Mesodermal cell (in vitro differentiated cells): Measurements from ENCODE around the gene GRM3.

ENCODE experiments used
- H3K27ac ChIP-seq: 2 replicates; pipeline ENCODE4 v1.7.0; 2013; ENCODE audit warnings: mild to moderate bottlenecking, low read depth, low read length, moderate library complexity; ENCODE audit not compliant: severe bottlenecking
- H3K36me3 ChIP-seq: 2 replicates; pipeline ENCODE4 v1.7.1; 2013; ENCODE audit warnings: mild to moderate bottlenecking, low read length, moderate library complexity; ENCODE audit not compliant: control insufficient read depth, insufficient read depth
- H3K4me1 ChIP-seq: one replicate; pipeline ENCODE4 v1.7.1; 2013; ENCODE audit warnings: mild to moderate bottlenecking, low read length; ENCODE audit not compliant: insufficient read depth, control insufficient read depth, poor library complexity, severe bottlenecking
- H3K4me3 ChIP-seq: 2 replicates; pipeline ENCODE4 v1.7.0; 2013; ENCODE audit warnings: low read length, control low read depth, mild to moderate bottlenecking; ENCODE audit not compliant: insufficient read depth, poor library complexity, severe bottlenecking; ENCODE audit errors: extremely low read depth
- H3K9me3 ChIP-seq: 2 replicates; pipeline ENCODE4 v1.7.1; 2013; ENCODE audit warnings: mild to moderate bottlenecking, low read length, moderate library complexity; ENCODE audit not compliant: control insufficient read depth
- WGBS, 2 experiments: methylation state at CpG; one replicate each; pipeline ENCODE4 v1.1.5; 2013; ENCODE audit warnings: missing lambda C conversion rate in 2 of 2; ENCODE audit not compliant: insufficient coverage in 2 of 2; 5-methylcytosine and 5-hydroxymethylcytosine counted together

GRM3 gene

DNA sequence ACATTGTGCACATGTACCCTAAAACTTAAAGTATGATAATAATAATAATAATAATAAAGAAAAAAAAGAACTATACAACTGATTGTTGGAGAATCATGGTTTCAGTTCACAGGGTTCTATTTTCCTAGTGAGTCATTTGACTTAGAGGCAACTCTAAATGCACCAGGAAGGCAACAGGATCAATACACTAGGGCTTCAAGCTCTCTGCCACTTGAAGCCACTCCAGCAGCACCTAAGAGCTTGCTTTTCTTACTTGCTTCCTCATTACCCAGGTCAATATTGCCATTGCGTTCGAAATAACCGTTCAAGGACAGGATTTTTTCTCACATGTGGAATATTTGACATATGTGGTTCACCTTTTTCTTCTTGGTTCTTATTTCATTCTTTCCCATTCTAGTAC, 189.7 kb downstream of the GRM3 start:
- WGBS, 2 experiments, result no CpG with 5 or more reads among the region's 3 CpGs
- Histone ChIP-seq H3K4me1 (no peaks in the 10 kb centered on the region), H3K9me3 (no peaks in the 10 kb centered on the region), H3K36me3 (no peaks in the 10 kb centered on the region), H3K4me3 (no peak overlapping the region), H3K27ac (no peak overlapping the region)

DNA sequence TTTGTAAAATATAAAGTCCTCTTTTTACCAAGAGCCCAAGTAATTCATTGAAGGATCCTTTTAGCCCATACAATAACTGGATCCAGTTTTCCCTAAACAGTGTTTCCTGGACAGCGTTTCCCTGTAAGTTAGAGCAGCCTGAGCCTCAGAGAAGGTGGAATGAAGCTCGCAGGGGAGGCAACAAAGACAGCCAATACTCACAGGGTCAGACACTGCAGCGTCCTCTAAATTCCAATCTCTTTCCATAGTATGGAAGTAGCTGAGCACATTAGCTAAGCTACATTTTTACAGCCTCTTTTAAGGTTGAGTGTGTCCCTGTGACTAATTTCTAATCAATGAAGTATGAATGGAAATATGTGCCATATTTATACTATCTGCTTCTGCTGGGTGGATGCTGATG, 193.5 kb downstream of the GRM3 start:
- H3K27ac ChIP-seq, result no peak overlapping the region
- no peaks in the 10 kb centered on the region for H3K9me3 ChIP-seq
- no peaks in the 10 kb centered on the region for H3K36me3 ChIP-seq
- H3K4me3 ChIP-seq, result no peak overlapping the region
- no peaks in the 10 kb centered on the region for H3K4me1 ChIP-seq
- 83% methylated on average over 1 of the region's 3 CpGs; no CpG with 5 or more reads in 1 of the 2 experiments for WGBS, 2 experiments

GRCh38 chr7:86844608-86845007, 200.9 kb downstream of the GRM3 start:
- no peaks in the 10 kb centered on the region for H3K9me3 ChIP-seq
- WGBS, 2 experiments, result 91 to 95% methylated on average over 3 of the region's 3 CpGs
- no peak overlapping the region for H3K27ac ChIP-seq
- no peak overlapping the region for H3K4me3 ChIP-seq
- no peaks in the 10 kb centered on the region for H3K36me3 ChIP-seq
- no peaks in the 10 kb centered on the region for H3K4me1 ChIP-seq

DNA sequence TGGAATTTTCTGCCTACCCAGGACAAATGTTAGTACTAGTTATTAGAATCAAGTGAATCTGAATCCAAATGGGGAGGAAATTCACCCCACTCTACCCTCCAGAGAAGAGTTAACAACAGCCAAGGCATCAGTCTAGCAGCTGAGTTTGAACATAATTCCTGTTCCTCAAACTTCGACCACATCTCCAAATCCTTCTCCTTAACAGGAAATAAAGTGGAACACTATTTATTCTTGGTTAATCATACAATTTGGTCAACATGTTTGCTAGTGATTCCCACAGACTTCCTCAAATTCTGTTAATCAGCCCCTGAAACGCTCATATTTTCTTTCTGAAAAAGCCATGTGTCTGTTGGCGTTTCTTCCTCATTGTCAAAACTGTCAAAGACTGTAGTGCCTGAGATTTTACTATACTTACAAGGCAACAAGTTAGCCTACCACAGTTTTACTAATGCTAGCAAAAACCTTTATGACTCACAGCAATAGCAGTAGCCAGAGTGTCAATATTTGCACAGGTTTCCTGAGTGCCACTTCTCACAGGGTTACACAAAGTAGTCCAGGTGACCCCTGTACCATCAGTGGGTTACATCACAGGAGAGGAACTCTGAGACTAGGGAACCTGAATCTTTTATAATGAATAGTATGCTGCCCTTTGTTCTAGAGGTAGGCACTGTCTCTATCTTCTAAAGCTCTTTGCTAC, 202.9 kb downstream of the GRM3 start:
- H3K9me3 ChIP-seq, result no peaks in the 10 kb centered on the region
- WGBS, 2 experiments, result 93 to 95% methylated on average over 2 to 3 of the region's 3 CpGs
- no peak overlapping the region for H3K4me3 ChIP-seq
- no peaks in the 10 kb centered on the region for H3K36me3 ChIP-seq
- H3K27ac ChIP-seq, result no peak overlapping the region
- no peaks in the 10 kb centered on the region for H3K4me1 ChIP-seq

DNA sequence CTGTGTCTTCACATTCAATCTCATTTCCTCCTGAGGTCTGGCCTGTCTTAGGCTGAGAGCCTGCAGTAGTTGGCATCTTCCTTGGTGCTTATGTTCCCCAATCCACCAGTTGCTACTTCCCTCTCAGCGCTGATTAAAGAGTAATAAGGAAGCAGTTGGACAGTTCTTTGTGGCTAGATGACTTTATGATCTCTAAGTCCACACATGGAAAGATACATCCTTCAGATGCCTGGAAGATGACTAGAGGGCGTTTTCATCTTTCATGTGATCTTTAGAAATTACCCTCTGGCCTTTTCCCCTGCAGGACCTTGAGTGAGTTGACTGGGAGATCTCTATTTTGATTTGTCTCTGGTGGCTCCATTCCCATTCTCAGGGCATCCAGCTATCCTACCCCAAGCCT, 204.5 kb downstream of the GRM3 start:
- WGBS, 2 experiments, result 100% methylated on average over 1 of the region's 2 CpGs; no CpG with 5 or more reads in 1 of the 2 experiments
- H3K36me3 ChIP-seq, result no peaks in the 10 kb centered on the region
- no peaks in the 10 kb centered on the region for H3K4me1 ChIP-seq
- no peak overlapping the region for H3K4me3 ChIP-seq
- H3K27ac ChIP-seq, result no peak overlapping the region
- H3K9me3 ChIP-seq, result no peaks in the 10 kb centered on the region

DNA sequence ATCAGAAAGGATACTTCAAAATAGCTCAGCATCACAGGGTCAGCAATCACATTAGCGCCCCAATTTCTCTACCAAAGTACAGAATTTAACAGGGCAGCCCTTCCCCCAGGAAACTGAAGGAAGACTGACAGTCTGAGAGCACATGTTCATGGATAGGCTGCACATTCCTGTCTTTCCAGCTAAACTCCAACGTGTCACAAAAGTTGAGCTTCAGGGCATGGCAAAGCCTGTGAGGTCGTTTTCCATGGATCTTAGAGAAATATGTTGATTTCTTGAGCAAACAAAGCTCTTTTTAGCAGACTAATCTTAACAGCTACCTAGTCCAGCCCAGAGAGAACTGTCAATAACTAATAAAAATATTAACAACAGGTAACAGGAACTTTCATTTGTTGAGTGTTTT, 207.9 kb downstream of the GRM3 start:
- Histone ChIP-seq H3K4me1 (no peaks in the 10 kb centered on the region), H3K27ac (no peak overlapping the region), H3K4me3 (no peak overlapping the region), H3K36me3 (no peaks in the 10 kb centered on the region), H3K9me3 (no peaks in the 10 kb centered on the region)
- 77 to 79% methylated on average over 2 to 3 of the region's 3 CpGs for WGBS, 2 experiments

GRCh38 chr7:86863452-86863851, 219.7 kb downstream of the GRM3 start:
- WGBS, 2 experiments, result 100% methylated on average over 1 of the region's 2 CpGs; no CpG with 5 or more reads in 1 of the 2 experiments
- peaks cover 10% of the 10 kb centered on the region for H3K36me3 ChIP-seq
- no peaks in the 10 kb centered on the region for H3K4me1 ChIP-seq
- no peaks in the 10 kb centered on the region for H3K9me3 ChIP-seq
- H3K27ac ChIP-seq, result no peak overlapping the region
- H3K4me3 ChIP-seq, result no peak overlapping the region

- WGBS, 2 experiments, result 91 to 96% methylated on average over 3 to 4 of the region's 5 CpGs
- Histone ChIP-seq H3K4me3 (no peak overlapping the region), H3K4me1 (no peaks in the 10 kb centered on the region), H3K36me3 (peaks cover 15% of the 10 kb centered on the region), H3K27ac (no peak overlapping the region), H3K9me3 (no peaks in the 10 kb centered on the region)
Measured at GRCh38 chr7:86867163-86867762, 223.6 kb downstream of the GRM3 start.

GRCh38 chr7:86876146-86876545, 232.4 kb downstream of the GRM3 start:
- Histone ChIP-seq H3K36me3 (peaks cover 7% of the 10 kb centered on the region), H3K9me3 (no peaks in the 10 kb centered on the region), H3K4me1 (no peaks in the 10 kb centered on the region), H3K4me3 (no peak overlapping the region), H3K27ac (no peak overlapping the region)

GRCh38 chr7:86884152-86884551, 240.4 kb downstream of the GRM3 start:
- WGBS, 2 experiments, result 75 to 82% methylated on average over 2 of the region's 2 CpGs
- Histone ChIP-seq H3K4me1 (no peaks in the 10 kb centered on the region), H3K4me3 (no peak overlapping the region), H3K27ac (no peak overlapping the region), H3K9me3 (no peaks in the 10 kb centered on the region), H3K36me3 (peaks cover 32% of the 10 kb centered on the region)

DNA sequence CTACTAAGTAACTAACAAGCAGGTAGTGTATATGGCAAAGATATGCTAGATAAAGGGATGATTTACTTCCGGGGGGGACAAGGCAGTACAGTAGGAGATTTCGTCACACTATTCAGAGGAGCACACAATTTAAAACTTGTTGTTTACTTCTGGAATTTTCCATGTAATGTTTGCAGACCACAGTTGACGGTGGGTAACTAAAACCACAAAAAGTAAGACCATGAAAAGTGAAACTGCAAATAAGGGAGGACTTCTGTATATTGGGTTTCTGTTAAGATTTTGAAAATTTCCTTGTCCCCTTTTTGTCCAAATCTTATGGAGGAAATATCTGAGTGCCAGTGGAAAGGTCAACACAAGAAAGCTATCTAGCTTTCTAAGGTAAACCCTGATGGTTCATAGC, 245.8 kb downstream of the GRM3 start:
- H3K36me3 ChIP-seq, result peaks cover 55% of the 10 kb centered on the region
- WGBS, 2 experiments, result 92 to 100% methylated on average over 1 to 3 of the region's 3 CpGs
- H3K4me3 ChIP-seq, result no peak overlapping the region
- H3K27ac ChIP-seq, result no peak overlapping the region
- no peaks in the 10 kb centered on the region for H3K4me1 ChIP-seq
- no peaks in the 10 kb centered on the region for H3K9me3 ChIP-seq
